GM19395 (cell line): ENCODE measurements around the gene ZP3.
A peak's percentile ranks its signal among the peaks of the same experiment; 100 is the strongest.
"Not testable (repeated sequence)": the region's sequence is repeated elsewhere in the genome, so short reads cannot be mapped to it uniquely, and the experiment has no call there.

Experiments used
- ATAC-seq: cut with Tn5 transposase; IDR thresholded peaks from one replicate; pipeline ENCODE4 v1.9.1; 2021; ENCODE audit warnings: mild to moderate bottlenecking, moderate library complexity; ENCODE audit not compliant: unreplicated experiment

Gene ZP3

GRCh38 chr7:76439120-76439888 lies 14.6 kb downstream of the ZP3 start:
- not testable (repeated sequence) for ATAC-seq

GRCh38 chr7:76440404-76440803 lies 15.7 kb downstream of the ZP3 start:
- ATAC-seq, result not testable (repeated sequence)

- ATAC-seq, result peak; percentile 54
Observed at GRCh38 chr7:76441792-76442191, 17.0 kb downstream of the ZP3 start.

- not testable (repeated sequence) for ATAC-seq
Observed at GRCh38 chr7:76442664-76443446, 18.1 kb downstream of the ZP3 start.

DNA sequence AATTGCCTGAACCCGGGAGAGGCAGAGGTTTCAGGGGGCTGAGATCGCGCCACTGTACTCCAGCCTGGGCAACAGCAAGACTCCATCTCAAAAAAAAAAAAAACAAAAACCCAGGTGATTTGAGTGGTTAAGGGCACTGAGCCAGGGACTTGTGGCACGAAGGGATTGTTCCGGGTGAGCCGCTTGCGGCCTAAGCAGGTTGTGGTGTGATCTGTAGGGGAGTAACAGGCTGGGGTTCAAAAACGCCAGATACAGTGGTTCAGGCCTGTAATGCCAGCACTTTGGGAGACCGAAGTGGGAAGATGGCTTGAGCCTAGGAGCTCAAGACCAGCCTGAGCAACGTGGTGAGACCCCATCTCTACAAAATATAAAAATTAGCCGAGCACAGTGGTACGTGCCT lies 19.1 kb downstream of the ZP3 start:
- not testable (repeated sequence) for ATAC-seq

DNA sequence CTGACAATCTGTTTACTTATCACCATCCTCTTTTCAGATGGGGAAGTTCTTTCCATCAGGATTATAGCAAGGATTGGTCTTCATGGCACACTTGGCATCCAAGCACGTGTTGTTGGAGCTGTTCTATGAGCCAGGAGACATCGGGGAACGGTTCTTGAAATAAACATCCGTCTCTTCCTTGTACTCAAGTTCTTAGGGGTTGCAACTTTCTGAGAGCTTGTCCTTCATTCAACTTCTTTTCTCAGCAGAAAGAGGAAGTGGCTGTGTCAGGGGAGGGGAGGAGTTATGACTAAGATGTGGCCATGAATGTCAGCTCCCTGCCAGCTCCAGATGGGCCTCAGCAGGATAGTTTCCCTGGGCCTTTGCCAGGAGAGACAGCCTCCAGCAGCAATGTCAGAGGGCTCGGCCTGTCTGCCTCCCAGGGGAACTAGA lies 20.8 kb downstream of the ZP3 start:
- ATAC-seq, result peak; percentile 94

- ATAC-seq, result not testable (repeated sequence)
Observed at GRCh38 chr7:76457017-76457416, 32.3 kb downstream of the ZP3 start.

- not testable (repeated sequence) for ATAC-seq
Observed at GRCh38 chr7:76458504-76458903, 33.8 kb downstream of the ZP3 start.

- ATAC-seq, result not testable (repeated sequence)
Observed at GRCh38 chr7:76460767-76461166, 36.0 kb downstream of the ZP3 start.

DNA sequence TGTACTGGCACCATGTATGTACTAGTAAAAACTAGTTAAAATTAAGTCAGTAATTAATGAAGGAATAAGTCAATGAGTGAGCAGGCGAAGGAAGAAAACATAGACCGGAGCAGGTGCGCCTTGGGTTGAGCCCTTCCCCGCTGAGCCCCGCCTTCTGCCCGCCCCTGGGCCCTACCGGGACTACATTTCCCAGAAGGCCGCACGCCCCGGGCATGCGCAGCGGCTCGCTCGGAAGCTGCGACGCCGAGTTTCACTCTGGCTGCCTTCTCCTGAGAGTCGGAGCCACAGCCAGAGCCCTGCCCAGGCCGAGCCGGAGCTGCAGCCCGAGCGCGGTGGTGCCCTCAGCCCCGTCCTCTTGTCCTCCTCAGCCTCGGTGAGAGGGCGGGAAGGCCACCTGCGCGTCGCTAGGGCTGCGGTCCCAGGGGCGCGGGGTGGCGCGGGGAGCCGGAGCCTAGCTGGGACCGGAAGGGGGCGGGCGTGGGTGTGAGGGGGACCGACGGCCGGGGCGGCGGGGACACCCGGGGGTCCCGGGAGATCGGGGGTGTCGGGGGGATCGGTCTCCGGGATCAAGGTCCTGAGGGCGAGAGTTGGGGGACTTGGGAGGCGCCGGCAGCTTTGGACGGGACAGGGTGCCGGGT lies 36.8 kb downstream of the ZP3 start, which contains the start of gene DTX2:
TSS of gene DTX2 (plus strand) at position 246 of the 638 bp plus-strand sequence. CDS start 18,801 bp downstream, outside the sequence.
- ATAC-seq, result peak; percentile 98

DNA sequence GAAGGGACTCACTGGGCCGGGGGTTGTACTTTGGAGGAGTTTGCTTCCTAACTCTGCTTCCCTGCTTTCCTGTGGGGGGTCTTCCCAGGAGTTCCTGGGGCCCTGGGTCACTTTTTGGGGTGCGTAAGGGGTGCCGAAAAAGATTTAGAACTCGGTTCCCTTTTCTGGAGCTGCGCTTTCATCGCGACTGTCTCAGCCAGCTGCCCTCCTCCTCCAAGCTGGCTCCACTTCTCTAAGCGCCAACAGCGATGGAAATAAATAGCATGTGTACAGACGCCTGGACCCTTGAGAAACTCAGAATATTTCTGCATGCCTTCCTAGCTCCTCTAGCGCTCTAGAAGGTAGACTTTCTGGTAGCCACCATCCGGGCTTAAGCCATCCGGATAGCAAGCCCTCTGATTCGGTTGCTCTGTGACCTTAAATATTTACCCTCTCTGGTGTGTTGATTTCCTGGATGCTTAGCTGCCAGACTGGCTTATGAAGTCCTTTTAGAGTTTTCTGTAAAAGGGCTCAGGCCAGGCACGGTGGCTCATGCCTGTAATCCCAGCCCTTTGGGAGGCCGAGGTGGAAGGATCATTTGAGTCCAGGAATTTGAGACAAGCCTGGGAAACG lies 37.6 kb downstream of the ZP3 start:
- peak; percentile 21 for ATAC-seq

DNA sequence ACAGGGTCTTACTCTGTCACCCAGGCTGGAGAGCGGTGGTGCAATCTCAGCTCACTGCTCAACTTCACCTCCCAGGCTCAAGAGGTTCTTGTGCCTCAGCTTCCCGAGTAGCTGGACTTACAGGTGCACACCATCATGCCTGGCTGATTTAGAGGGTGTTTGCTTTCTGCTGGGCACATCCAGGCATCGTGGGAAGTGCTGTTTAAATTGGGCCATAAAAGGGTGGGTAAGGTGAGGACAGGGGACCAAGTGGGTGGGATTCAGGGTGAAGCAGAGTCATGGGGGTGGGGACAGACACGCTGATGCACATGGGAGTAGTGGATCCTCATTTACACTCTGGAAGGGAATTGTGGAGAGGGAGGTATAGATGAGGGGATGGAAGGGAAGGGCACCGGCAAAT lies 40.2 kb downstream of the ZP3 start:
- ATAC-seq, result not testable (repeated sequence)

GRCh38 chr7:76465950-76466349 lies 41.2 kb downstream of the ZP3 start:
- ATAC-seq, result not testable (repeated sequence)

DNA sequence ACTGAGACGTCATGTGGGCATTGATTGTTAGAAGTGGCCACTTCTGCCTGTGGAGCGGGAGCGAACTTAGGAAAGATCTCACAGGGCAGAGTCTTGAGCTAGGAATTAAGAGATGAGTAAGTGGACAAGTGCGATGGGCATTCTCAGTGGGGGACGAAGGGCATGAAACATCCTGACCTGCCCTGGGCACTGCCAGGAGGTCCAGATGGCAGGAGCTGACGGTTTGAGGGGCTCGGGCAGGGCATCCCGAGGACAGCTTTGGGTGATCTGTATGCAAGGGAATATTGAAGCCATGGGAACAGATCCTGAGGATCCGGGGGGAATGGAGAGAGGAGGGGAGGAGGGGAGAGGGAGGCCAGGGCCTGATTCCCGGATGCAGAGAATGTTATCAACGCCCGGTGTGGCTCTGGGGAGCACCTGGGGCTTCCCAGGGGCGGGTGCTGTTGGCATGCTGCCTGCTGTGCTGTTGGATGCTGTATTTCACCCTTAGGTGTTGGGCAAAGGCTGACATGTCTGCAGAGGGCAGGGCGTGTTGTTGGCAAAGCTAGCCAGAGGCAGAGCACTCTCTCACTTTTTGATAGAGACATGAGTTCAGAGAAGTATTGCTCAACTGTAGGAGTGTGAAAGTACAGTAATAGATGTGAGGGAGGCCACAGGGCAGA lies 43.1 kb downstream of the ZP3 start:
- not testable (repeated sequence) for ATAC-seq

- ATAC-seq, result not testable (repeated sequence)
Observed at GRCh38 chr7:76471556-76472221, 46.9 kb downstream of the ZP3 start.

DNA sequence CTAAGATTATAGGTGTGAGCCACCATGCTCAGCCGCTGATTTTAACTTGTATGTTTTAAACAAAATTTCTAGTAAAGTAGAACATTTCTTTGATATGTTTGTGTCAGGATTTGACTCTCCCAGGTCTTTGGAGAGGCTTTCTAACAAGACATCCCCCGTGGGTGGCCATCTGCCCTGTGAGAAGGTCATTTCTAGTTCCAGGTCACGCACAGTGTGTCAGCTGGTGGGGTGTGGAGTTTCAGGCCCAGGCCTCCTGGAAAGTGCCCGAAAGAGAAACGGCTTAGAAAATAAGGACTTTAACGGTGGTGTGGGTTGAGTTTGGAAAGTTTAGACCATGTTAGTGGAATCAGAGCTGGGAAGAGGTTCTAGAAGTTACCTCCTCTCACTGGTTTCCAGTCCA lies 48.3 kb downstream of the ZP3 start:
- ATAC-seq, result not testable (repeated sequence)

DNA sequence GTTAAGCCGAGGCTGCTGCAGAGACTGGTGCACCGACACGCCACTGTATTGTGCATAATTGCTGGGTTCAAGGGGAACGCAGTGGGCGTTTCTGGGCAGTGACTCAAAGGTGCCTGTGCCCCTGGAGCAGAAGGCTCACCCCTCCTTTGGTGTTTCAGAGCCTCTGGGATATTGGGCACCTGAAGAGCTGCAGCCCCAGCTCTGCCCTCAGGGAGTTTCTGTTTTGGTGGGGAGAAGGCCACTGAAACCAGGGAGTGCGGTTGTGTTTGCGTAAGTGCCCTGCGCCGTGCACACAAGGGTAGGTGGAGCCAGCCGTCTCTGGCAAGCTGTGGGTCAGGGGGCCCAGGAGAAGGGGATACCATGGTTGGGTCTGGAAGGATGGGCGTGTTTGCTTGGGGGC lies 51.5 kb downstream of the ZP3 start:
- ATAC-seq, result not testable (repeated sequence)

DNA sequence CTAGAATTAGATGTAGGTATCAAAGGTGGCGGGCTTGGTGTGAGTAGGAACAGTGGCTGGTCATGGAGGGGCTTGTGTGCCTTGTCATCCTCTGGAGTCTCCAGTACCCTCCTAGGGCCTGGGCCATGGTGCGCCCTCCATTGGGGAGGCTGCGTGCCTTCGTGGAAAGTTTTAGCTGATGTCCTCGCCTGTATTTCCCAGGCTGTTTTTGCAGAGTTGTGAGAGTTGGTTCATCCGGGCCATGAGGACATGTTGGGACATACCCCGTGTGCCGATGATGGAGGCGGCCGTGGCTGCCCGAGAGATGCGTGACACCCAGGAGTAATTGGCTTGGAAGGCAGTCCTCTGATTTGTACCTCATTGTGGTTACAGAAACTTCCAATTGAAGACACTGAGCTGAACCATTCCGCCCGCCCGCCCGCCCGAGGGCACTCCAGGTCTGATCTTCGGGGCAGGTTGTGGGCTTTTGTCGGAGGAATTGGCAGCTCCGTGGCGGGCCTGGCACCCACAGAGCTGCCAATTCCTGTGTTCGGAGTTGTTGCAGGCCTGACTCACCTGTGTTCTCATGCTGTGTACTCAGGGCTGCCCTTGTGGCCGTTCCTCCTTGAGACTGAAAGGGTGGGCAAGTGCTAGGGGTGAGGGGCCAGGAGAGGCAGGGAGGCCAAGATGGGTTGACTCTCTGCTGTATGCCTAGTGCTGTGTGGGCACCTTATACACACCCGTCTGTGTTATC lies 52.2 kb downstream of the ZP3 start:
- ATAC-seq, result not testable (repeated sequence)

GRCh38 chr7:76479628-76480027 lies 54.9 kb downstream of the ZP3 start:
- not testable (repeated sequence) for ATAC-seq
